Fibroblast of lung (primary cell): ENCODE measurements around the gene HGFAC.

Experiments
- CTCF ChIP-seq, 2 donors: IDR thresholded peaks in 1 of 2; conservative IDR thresholded peaks in 1 of 2; 1 replicate in 1 of 2; 2 replicates in 1 of 2; pipeline ENCODE4 v1.5.1; 2011 to 2012; ENCODE audit warnings: low read length in 2 of 2, control low read depth in 1 of 2, inconsistent platforms in 1 of 2, low read depth in 1 of 2, mild to moderate bottlenecking in 1 of 2
- EZH2 ChIP-seq: IDR thresholded peaks from 2 replicates; pipeline ENCODE4 v1.5.1; 2012; ENCODE audit warnings: low read length, control low read depth, mild to moderate bottlenecking; ENCODE audit errors: missing control alignments

GRCh38 chr4:3475713-3476260 lies 34.0 kb downstream of the HGFAC start:
- no peak for TF ChIP-seq CTCF (conservative IDR thresholded peaks at IDR 0.05 in 1 of 2, IDR thresholded peaks at IDR 0.05 in 1 of 2; ENCODE audit: low read depth in 1 of 2, low read length in 2 of 2)
- no peak for TF ChIP-seq EZH2
